Epithelial cell of esophagus (primary cell): ENCODE results near the gene SLC39A1.

ENCODE experiments used
- DNase-seq: peaks from one replicate; pipeline ENCODE4 v3.0.0; 2010; ENCODE audit warnings: low read depth
- H3K4me3 ChIP-seq: 2 replicates; pipeline ENCODE4 v1.5.1; 2011; ENCODE audit warnings: mild to moderate bottlenecking, low read length, control low read depth
- TF ChIP-seq, protein P1 (sequence below): IDR thresholded peaks from 2 replicates; pipeline ENCODE4 v1.5.1; 2011; ENCODE audit warnings: low read depth, mild to moderate bottlenecking, low read length, control low read depth, inconsistent platforms; ENCODE audit not compliant: insufficient read depth; ENCODE audit errors: missing control alignments

The SLC39A1 gene

GRCh38 chr1:153951183-153951582 is 12.2 kb downstream of the SLC39A1 start:
- TF ChIP-seq, protein P1, sequence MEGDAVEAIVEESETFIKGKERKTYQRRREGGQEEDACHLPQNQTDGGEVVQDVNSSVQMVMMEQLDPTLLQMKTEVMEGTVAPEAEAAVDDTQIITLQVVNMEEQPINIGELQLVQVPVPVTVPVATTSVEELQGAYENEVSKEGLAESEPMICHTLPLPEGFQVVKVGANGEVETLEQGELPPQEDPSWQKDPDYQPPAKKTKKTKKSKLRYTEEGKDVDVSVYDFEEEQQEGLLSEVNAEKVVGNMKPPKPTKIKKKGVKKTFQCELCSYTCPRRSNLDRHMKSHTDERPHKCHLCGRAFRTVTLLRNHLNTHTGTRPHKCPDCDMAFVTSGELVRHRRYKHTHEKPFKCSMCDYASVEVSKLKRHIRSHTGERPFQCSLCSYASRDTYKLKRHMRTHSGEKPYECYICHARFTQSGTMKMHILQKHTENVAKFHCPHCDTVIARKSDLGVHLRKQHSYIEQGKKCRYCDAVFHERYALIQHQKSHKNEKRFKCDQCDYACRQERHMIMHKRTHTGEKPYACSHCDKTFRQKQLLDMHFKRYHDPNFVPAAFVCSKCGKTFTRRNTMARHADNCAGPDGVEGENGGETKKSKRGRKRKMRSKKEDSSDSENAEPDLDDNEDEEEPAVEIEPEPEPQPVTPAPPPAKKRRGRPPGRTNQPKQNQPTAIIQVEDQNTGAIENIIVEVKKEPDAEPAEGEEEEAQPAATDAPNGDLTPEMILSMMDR = no peak
- H3K4me3 ChIP-seq = no peak overlapping the region
- no peak for DNase-seq

- TF ChIP-seq, protein P1 = peak; percentile 69
- H3K4me3 ChIP-seq = peak within 1 kb of the TSS; percentile 74
- DNase-seq = peak; percentile 75
These were observed 16.6 kb downstream of the SLC39A1 start, which contains the start of gene DENND4B for GRCh38 chr1:153946622-153947241. TSS of gene DENND4B (minus strand) at chr1:153946718. CDS start at chr1:153944374, 2,344 bp downstream.

DNA sequence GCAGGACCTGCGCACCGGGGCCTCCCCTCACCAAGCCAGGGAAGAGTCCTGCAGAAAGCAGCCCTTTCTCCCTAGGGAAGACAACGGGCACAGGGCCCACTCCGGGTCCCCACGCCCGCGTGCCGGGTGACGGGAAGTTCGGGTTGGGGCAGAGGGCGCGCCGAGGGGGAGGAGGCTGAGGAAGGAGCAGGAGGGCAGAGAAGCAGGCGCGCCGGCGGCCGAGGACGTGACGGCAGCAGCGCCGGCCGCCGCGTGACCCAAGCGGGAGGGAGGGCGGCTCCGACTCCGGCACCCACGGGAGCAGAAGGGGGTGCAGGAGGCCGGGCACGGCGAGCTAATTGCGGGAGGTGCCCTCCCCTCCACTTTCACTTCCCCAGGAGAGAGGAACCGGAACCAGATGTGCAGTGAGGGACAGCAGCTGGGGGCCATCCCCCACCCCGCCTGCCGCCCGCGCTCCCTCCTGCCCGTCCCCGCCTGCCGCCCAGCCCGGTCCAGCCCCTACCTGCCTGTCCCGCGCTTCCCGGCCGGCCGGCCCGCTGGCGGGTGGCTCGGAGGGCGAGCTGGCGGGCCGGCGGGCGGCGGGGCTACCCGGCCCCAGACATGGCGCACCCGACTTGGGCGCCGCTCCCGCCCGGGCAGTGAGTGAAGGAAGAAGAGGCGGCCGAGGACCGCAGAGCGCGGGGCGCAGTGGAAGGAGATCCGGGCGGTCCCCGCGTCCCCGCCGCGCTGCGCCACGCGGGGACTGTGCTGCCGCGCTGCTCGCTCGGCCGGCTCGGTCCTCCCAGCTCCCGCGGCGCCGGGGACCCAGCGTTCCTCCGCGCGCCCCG is 17.3 kb downstream of the SLC39A1 start:
- TF ChIP-seq, protein P1 = no peak
- H3K4me3 ChIP-seq = peak overlapping the region; percentile 74
- DNase-seq = peak; percentile 71

GRCh38 chr1:153945131-153945794 is 18.1 kb downstream of the SLC39A1 start:
- TF ChIP-seq, protein P1 = no peak
- peak overlapping the region; percentile 74 for H3K4me3 ChIP-seq
- peak; percentile 54 for DNase-seq

- no peak overlapping the region for H3K4me3 ChIP-seq
- TF ChIP-seq, protein P1 = no peak
- DNase-seq = no peak
These were observed 18.6 kb downstream of the SLC39A1 start for GRCh38 chr1:153944827-153945117.

DNA sequence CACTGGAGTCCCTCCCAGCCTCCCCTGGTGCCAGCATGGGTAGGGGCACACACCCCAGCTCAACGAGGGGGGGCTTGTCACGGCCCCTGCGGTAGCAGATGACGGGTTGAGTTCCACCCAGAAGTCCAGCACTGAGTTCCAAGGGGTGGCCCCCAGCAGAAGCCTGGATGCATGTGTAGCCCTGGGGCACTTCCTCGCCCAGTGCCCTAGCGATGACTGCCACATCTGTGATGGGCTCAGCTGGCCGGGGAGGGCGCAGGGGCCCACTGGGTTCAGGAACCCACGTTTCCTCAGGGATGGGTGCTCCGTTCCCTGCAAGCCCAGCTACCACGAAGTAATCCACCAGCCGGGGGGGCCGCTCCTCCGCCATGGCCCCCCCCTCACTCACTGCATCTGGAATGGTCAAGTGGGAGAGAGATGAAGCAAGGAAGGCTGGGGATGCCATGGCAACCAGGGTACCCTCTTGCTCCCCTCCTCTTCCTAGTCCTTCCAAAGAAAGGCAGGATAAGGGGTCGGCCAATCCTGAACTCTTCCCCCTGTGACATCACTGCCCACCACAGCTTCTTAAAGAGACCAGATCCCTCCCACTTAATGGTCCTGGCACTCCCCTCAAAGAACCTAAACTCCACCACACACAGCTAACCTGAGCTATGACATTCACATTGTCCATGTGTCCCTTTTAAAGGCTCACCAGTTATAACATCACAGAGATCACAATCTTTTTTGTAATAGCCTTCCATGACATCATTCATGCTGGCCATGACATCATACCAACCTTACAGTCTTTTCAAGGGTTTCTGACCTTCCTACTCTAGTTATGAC is 19.1 kb downstream of the SLC39A1 start:
- TF ChIP-seq, protein P1 = no peak
- no peak for DNase-seq
- no peak overlapping the region for H3K4me3 ChIP-seq
